WTC11 (cell line): ENCODE data around the gene RANBP17.

Experiments
- CBFB ChIP-seq: sonication (generic); formaldehyde crosslinking; IDR thresholded peaks from 2 replicates; pipeline ENCODE4 v1.8.1; 2022; ENCODE audit warnings: mild to moderate bottlenecking, low read depth, missing genetic modification reagents
- ZNF121 ChIP-seq: sonication (generic); formaldehyde crosslinking; IDR thresholded peaks from 2 replicates; pipeline ENCODE4 v1.8.0; 2023; ENCODE audit warnings: missing genetic modification reagents
- TF ChIP-seq, protein P1 (sequence below): sonication (generic); formaldehyde crosslinking; conservative IDR thresholded peaks from 2 replicates; pipeline ENCODE4 v1.8.1; 2022; ENCODE audit warnings: mild to moderate bottlenecking, missing genetic modification reagents
- TF ChIP-seq, protein P2 (sequence below): fragments of 200-600 bp; IDR thresholded peaks from 2 replicates; pipeline ENCODE4 v1.8.0; 2022; ENCODE audit warnings: antibody characterized with exemption

DNA sequence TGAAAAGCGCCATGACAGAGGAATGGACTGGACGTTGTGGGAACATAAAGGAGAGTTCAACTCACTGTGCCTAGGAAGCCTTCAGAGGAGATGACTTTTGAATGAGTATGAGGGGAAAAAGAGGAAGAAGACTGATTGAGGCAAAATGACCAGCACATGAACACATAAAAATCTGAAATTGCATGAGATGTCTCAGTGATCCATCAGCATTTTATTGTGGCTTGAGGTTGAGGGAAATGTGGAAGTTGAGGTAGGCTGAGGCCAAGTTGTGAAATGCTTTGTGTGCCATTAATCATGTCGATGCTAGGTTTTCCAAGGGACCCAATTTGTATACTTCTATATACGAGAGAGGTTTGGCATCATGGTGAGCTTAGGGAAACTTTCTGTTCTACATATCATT, 306.4 kb downstream of the RANBP17 start:
- TF ChIP-seq, protein P1, sequence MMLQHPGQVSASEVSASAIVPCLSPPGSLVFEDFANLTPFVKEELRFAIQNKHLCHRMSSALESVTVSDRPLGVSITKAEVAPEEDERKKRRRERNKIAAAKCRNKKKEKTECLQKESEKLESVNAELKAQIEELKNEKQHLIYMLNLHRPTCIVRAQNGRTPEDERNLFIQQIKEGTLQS (CRISPR knock-in tag) = no peak
- TF ChIP-seq, protein P2, sequence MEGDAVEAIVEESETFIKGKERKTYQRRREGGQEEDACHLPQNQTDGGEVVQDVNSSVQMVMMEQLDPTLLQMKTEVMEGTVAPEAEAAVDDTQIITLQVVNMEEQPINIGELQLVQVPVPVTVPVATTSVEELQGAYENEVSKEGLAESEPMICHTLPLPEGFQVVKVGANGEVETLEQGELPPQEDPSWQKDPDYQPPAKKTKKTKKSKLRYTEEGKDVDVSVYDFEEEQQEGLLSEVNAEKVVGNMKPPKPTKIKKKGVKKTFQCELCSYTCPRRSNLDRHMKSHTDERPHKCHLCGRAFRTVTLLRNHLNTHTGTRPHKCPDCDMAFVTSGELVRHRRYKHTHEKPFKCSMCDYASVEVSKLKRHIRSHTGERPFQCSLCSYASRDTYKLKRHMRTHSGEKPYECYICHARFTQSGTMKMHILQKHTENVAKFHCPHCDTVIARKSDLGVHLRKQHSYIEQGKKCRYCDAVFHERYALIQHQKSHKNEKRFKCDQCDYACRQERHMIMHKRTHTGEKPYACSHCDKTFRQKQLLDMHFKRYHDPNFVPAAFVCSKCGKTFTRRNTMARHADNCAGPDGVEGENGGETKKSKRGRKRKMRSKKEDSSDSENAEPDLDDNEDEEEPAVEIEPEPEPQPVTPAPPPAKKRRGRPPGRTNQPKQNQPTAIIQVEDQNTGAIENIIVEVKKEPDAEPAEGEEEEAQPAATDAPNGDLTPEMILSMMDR = no peak
- TF ChIP-seq ZNF121 (CRISPR knock-in tag) (no peak), CBFB (CRISPR knock-in tag) (no peak)
